CD4-positive, alpha-beta T cell treated with Interferon gamma for 1 hour (primary cell): ENCODE data around the gene NSUN6.
"Not testable (repeated sequence)": the region's sequence is repeated elsewhere in the genome, so short reads cannot be mapped to it uniquely, and the experiment has no call there.

Experiments used
- DNase-seq: peaks from one replicate; pipeline ENCODE4 v3.0.0-alpha.2; 2020

The NSUN6 gene

GRCh38 chr10:18607503-18608378 lies 43.6 kb downstream of the NSUN6 start:
- DNase-seq: no peak

- DNase-seq: no peak
These were observed 45.2 kb downstream of the NSUN6 start for GRCh38 chr10:18606051-18606695.

- no peak for DNase-seq
These were observed 50.1 kb downstream of the NSUN6 start for GRCh38 chr10:18601321-18601720.

- DNase-seq: no peak
These were observed 52.0 kb downstream of the NSUN6 start for GRCh38 chr10:18599392-18599791.

GRCh38 chr10:18594574-18595156 lies 56.7 kb downstream of the NSUN6 start:
- no peak for DNase-seq

GRCh38 chr10:18591141-18591540 lies 60.2 kb downstream of the NSUN6 start:
- DNase-seq: not testable (repeated sequence)

- not testable (repeated sequence) for DNase-seq
These were observed 64.8 kb downstream of the NSUN6 start for GRCh38 chr10:18586637-18587036.

- no peak for DNase-seq
These were observed 67.7 kb downstream of the NSUN6 start for GRCh38 chr10:18583575-18584270.

GRCh38 chr10:18582803-18583202 lies 68.6 kb downstream of the NSUN6 start:
- DNase-seq: no peak

- DNase-seq: no peak
These were observed 73.3 kb downstream of the NSUN6 start for GRCh38 chr10:18577823-18578685.

- no peak for DNase-seq
These were observed 74.8 kb downstream of the NSUN6 start for GRCh38 chr10:18576586-18576985.

GRCh38 chr10:18572959-18573561 lies 78.3 kb downstream of the NSUN6 start:
- DNase-seq: no peak

- DNase-seq: no peak
These were observed 79.6 kb downstream of the NSUN6 start for GRCh38 chr10:18571780-18572179.

- no peak for DNase-seq
These were observed 80.3 kb downstream of the NSUN6 start for GRCh38 chr10:18571076-18571475.

GRCh38 chr10:18570386-18570785 lies 81.0 kb downstream of the NSUN6 start:
- not testable (repeated sequence) for DNase-seq

GRCh38 chr10:18567343-18567856 lies 84.0 kb downstream of the NSUN6 start:
- no peak for DNase-seq

GRCh38 chr10:18566177-18566576 lies 85.2 kb downstream of the NSUN6 start:
- no peak for DNase-seq

- DNase-seq: no peak
These were observed 86.4 kb downstream of the NSUN6 start for GRCh38 chr10:18565006-18565405.

- no peak for DNase-seq
These were observed 88.2 kb downstream of the NSUN6 start for GRCh38 chr10:18563003-18563726.

- no peak for DNase-seq
These were observed 89.4 kb downstream of the NSUN6 start for GRCh38 chr10:18561861-18562551.
